ENCODE measurements around the gene GLRX3.
"Not testable (repeated sequence)": the region's sequence is repeated elsewhere in the genome, so short reads cannot be mapped to it uniquely, and the experiment has no call there.

GLRX3 gene

DNA sequence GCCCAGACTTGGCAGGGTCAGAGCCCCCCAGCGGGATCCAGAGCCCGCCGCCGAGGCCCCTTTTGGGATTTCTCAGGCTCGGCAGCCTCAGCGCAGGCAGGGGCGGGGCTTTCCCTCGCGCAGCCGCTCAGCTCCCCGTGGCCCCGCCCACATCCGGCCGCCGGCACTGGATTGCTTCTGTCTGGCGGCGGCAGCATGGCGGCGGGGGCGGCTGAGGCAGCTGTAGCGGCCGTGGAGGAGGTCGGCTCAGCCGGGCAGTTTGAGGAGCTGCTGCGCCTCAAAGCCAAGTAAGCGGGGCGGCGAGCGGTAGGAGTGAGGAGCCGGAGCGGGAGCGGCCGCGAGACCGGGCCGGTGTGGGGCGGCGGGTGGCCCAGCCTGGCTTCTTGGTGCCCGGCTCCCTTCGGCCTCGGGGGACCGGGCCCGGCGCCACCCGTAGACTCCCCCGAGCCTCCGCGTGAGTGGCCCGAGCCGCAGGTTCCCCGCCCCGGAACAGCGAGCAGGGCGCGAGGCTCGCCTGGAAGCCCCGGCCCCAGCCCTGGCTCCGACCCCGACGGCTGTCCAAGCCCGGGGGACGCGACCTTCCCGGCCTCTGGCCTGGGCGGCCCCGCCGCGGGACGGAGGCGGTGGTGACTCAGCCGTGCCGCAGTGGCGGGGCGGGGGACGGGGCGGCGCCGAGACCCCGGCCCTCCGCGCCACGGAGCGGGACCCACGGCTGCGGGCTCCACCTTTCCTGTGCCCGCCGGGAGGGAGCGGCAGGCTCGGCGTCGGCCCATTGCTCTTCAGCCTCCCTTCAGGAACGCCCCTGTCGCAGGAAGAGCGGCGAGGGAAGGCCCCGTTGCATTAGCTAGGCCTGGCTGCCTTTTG lies at the start of gene GLRX3:
Gene GLRX3 (plus strand): TSS at position 166 of the 864 bp plus-strand sequence. CDS start 30 bp downstream, at position 196.
- DNase-seq: peak; percentile 88

DNA sequence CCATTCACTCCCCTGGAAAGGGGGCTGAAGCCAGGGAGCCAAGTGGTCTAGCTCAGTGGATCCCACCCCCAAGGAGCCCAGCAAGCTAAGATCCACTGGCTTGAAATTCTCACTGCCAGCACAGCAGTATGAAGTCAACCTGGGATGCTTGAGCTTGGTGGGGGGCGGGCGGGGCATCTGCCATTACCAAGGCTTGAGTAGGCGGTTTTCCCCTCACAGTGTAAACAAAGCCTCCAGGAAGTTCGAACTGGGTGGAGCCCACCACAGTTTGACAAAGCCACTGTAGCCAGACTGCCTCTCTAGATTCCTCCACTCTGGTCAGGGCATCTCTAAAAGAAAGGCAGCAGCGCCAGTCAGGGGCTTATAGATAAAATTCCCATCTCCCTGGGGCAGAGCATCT lies 45.6 kb upstream of the GLRX3 start:
- not testable (repeated sequence) for DNase-seq

DNA sequence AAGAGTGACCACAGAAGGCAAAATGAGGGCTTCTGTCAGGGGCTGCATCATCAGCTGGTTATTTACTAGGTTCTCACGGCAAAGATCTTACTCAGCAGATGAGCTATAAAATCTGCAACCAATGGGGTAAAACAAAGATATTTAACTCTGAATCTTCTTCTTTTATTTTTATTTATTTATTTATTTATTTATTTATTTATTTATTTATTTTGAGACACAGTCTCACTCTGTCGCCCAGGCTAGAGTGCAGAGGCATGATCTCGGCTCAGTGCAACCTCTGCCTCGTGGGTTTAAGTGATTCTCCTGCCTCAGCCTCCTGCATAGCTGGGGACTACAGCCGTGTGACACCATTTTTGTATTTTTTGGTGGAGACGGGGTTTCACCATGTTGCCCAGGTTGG lies 36.8 kb upstream of the GLRX3 start:
- no peak for DNase-seq

DNA sequence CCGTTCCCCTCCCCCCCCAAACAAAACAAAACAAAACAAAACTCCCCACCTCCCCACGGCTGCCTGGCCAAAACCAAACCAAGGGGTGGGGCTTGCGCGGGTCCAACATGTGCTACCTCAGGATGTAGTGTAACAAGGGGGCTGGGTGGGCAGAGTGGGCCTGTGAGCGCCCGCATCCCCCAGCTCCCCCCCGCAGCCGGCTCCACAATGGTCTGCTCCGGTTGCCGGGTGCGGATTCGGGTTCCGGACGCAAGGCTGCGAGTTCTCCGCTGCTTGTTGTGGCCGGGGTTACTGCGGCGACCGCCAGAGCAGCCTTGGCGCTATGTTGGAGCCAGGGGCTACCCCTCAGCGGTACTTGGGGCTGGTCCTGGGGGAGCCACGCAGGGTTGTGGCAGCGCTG lies 30.5 kb upstream of the GLRX3 start:
- DNase-seq: no peak

DNA sequence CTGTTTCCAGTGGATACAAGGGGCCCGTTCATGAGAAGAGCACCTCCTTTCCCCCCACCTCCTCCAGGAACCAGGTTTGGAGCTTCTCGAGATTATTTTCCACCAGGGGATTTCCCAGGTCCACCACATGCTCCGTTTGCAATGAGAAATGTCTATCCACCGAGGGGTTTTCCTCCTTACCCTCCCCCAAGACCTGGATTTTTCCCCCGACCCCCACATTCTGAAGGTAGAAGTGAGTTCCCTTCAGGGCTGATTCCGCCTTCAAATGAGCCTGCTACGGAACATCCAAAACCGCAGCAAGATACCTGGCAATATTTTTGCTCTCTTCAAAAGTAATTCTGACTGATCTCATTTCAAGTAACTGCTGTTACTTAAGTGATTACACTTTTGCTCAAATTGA lies 28.0 kb upstream of the GLRX3 start:
- DNase-seq: not testable (repeated sequence)

DNA sequence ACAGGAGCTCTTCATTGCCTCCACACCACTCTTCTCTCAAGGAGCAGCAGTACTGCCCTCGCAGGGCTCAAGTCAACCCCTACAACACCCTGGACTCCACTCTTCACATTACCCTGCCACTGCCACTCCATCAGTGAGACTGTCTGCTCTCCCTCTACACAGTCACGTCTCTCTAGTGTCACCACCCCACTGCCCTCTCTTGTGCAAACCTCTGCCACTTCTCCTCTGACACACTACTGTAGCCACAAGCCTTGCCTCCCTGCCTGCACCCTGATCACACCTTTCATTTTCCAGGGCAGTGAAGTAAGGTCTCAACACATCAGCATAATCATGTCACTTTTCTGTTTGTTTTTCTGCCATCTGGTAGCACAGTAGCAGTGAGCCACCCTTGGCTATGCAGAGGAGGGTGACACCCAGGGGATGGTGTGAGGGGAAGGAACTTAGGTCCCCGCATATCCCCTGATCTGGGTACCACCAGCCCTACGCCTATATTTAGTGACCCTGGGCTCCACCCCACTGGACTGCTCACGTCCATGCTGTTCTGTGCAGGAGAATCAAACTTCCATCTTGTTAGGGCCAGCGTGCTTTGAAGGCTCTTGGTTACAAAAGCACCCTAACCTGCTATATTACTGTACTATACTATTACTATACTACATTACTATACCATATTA lies 27.1 kb upstream of the GLRX3 start:
- no peak for DNase-seq

DNA sequence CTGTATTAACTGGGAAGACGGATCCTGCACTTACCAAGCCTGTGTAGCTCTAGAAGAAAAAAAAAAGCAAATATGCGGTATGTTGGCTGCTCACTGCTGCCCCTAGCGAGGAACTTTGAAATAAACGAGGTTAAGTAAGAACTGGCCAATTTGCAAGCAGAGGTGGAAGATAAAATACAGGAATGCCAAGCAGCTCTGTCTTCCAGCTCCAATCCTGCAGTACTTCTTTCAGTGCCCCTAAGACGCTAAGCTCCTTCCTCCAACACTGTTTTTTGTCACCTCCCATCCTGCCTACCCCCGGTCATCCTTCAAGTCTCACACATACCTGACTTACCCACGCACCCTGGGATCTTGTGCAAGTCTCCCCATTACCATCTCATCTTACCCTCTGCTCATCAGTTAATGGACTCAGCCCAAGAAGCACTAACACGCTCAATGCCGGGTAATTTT lies 26.4 kb upstream of the GLRX3 start:
- peak; percentile 76 for DNase-seq

DNA sequence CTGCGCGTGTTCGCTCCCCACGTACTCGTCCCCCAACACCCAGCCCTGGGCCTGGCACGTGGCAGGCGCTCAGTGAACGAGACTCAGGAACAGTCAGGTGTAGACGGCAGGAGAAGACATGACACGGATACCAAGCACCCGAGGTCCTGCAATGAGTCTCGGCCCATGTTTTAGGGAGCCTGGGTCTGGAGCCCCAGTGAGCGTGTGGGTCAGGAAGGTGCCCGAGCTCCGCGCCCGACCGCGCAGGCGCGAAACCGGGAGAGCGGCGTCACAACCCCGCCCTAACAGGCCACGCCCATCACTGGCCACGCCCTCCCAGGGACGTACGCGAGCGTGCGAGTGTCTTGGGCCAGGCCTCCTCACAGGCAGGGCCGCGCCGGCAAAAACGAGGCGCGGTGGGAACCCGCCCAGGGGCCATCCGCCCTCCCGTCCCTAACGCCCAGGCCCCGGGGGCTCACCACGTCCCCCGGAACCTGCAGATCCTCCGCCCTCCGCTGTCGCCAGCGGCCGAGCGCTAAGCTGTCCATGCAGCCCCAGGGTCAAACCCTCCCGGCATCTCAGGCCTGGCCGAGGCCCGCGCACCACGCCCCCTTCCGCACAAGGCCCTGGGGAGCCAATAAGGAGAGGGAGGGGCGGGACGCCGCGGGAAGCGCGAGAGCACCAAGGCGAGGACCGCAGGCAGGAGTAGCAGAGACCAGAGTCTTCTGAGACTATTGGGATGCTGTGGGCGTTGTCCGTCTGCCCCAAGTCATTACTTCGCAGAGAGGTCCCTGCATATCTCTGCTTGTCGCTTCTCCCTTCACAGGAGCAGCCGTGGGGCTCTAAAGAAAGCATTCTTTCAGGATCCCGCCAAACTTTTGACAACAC lies 25.7 kb upstream of the GLRX3 start, which contains the start of gene C10orf143:
Gene C10orf143 (minus strand): TSS at position 585 of the 867 bp plus-strand sequence. CDS start 58 bp downstream, at position 527.
- DNase-seq: peak; percentile 93

DNA sequence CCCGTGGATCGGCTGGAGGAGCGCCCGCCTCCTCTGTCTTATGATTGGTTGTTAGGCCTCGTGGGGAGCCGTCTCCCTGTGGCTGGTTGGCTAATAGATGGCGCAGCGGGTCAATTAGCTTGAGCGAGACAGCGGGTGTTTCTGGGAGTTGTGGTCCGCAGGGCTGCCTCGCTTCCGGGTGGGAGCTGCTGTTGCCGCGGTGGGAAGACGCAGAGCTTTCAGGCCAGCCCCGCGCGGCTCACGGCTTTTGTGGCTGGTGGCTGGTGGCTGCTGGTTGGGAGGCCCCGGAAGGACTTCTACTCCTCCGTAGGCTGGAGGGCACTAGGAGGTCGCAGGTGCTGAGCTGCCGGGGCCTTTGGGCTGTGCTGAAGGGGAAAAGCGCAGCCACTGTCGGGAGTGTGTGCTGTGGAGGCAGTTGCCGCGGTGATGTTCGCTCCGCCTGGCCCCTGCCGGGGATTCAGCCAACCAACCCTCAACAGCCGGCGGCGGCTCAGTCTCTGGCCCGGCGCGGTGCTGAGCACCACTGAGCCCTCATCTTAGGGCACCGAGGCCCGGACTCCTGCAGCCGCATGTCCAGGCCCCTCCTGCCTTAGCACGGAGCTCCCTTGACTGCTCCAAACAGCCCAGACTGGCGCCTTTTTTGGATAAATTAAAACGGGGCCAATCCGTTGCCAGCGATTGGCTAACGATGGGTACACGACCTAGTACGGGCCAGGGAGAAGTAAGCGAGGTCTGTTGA lies 24.9 kb upstream of the GLRX3 start:
- DNase-seq: peak; percentile 97

DNA sequence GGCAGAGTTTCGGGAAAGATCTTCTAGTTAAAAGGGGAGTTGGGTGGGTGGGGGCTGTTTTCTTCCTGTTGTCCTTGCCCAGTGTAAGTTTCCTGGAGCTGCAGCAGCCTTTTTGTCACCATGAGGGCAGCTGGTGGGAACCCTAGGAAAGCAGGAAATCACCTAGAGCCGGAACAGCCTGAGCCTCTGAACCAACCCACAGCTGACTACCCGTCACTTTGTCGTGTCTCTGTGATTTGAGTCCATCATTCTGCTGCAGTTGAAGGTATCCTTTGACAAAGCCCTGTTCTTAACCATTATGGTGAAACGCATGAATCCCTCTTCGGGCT lies 24.4 kb upstream of the GLRX3 start:
- DNase-seq: no peak

DNA sequence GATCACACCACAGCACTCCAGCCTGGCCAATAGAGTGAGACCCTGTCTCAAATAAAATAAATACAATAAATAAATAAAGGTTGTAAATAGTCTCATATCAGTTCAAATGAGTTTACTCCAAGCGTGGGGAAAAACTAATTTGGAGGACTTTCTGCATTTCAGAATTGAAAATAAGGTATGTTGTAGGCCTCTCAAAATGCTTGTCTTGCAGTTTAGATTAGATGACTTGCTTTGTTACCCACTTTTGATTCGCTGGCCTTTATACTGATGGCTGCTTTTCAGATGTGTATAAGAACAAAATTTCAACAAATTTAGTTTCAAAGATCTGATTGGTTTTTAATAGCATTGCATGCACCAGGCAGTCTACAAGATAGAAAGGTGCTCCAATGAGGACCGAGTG lies 23.4 kb upstream of the GLRX3 start:
- no peak for DNase-seq

DNA sequence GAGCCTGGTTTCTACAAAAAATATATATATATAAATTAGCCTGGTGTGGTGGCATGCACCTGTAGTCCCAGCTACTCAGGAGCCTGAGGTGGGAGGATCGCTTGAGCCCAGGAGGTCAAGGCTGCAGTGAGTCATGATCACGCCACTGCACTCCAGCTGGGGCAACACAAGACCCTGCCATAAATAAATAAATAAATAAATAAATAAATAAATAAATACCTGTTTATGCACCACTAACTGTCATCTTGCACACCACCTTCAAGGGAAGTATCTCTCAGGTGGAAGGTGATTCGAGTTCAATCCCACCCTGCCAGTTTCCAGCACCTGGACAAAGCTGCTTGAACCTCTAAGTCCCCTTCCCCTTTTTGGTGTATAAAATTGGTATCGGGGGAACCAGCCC lies 19.2 kb upstream of the GLRX3 start:
- DNase-seq: not testable (repeated sequence)

DNA sequence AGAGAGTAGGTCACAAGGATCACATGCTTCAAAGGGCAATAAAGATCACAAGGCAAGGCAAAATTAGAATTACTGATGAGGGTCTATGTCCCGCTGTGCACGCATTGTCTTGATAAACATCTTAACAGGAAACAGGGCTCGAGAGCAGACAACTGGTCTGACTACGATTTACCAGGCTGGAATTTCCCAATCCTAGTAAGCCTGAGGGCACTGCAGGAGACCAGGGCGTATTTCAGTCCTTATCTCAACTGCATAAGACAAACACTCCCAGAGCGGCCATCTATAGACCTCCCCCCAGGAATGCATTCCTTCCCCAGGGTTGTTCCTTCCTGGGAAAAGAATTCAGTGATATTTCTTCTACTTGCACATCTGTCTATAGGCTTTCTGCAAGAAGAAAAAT lies 18.7 kb upstream of the GLRX3 start:
- not testable (repeated sequence) for DNase-seq

DNA sequence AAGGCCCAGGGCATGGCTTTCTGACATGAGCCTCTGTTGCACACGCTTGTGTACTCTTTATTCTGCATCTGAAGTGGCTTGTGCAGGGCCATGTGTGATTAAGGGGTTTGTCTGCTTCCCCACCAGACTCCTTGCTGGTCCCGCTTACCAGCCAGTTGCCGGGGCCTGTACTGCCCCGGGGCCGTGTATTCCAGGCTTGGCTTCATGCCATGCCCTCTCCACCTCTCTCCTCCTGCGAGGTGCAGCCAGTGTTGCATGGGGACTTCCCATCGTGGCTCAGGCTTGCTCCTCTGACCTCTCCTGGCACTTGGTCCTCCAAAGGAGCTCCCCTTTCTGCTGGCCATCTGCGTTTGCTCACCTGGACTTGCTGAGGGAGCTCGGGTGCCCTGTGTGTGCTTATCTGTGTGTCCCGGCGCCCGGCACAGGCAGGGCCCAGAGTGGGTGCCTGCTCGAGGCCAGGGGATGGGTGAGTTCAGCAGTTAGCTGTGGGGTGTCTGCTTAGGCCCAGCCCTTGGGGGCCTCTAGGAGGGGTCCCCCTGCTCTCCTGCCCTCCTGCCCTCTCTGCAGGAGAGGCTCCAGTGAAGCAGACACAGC lies 14.6 kb upstream of the GLRX3 start:
- no peak for DNase-seq

DNA sequence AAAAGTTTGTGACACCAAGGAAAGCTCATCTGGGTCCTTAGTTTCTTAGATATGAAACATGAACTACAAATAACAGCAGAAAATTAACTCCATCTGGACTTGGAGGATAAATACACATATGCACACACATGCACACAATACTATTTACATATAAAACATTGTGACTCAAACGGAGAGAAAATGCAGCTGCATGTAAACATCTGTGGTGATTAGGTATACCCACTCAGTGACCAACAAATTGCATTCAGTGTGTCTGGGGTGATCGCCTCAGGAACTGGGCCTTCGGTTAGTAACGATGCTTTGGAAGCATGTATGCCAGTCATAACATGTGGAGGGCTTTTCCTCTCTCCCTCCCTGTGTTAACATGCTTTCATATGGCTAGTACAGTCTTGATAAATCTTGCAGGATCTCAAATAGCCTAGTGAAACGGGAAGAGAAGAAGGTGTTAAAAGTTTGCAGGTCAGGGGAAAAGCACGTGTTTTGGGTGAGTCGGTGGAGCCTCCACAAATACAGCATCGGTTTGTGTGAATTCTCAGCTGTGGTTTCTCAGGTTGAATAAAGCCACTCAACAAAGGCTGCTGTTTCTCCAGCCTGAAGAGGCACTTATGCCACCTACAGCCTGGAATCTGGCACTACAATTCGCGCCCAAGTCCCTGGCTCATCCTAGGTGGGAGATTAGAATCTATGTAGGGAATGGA lies 8.7 kb upstream of the GLRX3 start:
- DNase-seq: peak; percentile 78

DNA sequence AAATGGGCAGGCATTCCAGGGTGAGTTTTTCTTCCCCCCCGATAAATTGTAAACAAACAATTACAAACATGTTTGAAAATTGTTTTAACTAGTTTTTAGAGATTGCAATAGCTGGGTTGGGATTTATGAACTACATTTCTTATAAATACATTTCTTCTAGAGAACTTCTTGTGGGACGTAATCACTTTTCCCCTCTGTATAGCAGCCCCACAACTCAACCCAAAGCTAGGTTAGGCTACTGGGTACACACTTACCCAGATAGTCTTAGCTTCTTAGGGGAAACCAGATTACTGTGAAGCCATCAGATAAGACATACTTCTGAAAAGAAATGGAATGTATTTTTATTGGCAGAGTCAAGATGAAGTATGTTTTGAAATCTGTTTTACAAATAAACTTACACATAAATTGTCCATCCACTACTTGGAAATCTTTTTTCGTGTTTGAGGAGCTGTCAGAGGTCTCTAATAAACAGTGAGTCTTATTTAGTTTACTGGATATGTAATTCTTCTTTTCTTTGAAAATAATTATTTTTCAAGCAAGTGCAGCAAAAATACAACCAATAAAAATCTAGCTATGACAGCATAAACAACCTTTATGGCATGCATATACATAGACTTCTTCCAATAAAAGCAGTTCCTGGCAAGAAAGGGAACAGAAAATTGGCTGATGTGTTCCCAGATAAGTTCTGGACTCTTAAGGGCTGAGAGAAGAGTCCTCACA lies 8.0 kb upstream of the GLRX3 start:
- DNase-seq: no peak

DNA sequence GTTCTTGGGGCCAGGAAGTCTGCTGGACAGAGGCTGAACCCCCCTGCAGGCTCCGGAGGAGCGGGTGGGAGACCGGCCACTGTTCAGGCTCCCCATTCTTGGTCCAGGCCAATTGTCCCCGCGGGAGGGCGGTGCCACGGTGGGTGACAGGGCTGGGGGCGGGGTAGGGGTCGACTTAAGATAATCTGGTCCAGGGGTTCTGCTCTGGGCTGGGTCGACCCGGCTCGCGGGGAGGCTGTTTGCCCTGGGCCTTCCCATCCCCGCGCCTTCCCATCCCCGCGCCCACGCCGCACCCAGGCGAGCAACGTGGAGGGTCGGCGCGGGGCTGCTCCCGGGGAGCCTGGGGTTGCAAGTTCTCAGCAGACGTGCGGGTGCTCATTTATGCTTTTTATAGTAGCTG lies 7.3 kb upstream of the GLRX3 start:
- DNase-seq: no peak

DNA sequence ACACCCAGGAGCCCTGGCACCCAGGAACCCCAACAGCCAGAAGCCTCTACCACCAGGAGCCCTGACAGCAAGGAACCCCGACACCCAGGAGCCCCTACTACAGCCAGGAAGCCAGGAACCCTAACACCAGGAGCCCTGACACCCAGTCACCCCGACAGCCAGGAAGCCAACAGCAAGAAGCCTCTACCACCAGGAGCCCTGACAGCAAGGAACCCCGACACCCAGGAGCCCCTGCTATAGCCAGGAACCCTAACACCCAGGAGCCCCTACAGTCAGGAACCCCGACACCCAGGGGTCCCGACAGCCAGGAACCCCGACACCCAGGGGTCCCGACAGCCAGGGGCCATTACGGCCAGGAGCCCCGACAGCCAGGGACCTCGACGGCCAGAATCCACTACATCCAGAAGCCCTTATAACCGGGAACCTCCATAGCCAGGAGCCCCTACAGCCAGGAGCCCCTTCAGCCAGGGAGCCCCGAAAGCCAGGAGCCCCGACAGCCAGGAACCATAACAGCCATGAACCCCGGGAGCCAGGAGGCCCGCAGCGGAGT lies 440 bp upstream of the GLRX3 start:
- DNase-seq: no peak

DNA sequence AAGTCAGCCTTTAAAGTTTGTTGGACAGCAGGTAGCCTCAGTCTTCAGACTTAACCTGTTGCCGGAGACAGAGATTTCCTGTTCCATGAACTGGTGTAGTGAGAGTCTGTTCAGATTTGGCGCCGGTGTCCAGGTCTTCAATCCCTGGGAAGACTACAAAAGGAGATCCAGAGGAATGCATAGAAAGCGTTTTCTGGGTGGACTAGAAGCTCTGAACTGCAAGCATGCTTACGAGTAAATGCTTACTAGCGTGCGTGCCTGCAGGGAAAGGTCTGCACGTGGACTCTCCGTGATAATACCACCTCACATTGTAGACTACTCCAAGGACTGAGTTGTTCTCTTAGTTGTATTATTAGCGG lies 878 bp downstream of the GLRX3 start:
- DNase-seq: peak; percentile 36

DNA sequence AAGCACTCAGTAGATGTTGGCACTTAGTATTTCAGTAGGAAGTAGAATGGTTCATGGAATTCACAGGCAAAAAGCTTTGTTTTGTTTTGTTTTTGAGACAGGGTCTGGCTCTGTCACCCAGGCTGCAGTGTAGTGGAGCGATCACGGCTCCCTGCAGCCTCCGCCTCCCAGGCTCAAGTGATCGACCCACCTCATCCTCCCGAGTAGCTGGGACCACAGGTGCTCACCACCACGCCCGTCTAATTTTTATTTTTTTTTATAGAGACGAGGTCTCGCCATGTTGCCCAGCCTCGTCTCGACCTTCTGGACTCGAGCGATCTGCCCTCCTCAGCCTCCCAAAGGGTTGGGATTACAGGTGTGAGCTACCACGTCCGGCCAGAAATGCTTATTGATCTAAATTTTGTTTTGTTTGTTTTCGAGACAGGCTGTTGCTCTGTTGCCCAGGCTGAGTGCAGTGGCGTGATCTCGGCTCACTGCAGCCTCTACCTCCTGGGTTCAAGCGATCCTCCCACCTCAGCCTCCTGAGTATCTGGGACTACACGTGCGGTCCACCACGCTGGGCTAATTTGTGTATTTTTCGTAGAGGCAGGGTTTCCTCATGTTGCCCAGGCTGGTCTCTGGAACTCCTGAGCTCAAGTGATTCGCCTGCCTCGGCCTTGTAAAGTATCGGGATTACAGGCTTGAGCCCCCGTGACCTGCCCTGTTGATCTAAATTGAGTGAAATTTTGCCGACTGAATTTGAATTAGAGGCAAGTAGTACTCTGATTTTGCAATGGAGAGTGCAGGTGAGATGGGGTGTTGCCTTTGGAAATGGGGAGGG lies 1.7 kb downstream of the GLRX3 start:
- DNase-seq: no peak

Measured in NCI-H82 (cell line).